ENCODE results near the gene ANKRD13A. TPM values are rescaled to one million over a fixed set of nuclear protein-coding genes. Genes with fewer than 3 reads are reported as not detected.
"Not testable (repeated sequence)": the region's sequence is repeated elsewhere in the genome, so short reads cannot be mapped to it uniquely, and the experiment has no call there.

Gene ANKRD13A
- total RNA-seq, 2 donors from 2014 or later, result 26.0 to 31.8 TPM

- no peak overlapping the region for H3K27ac ChIP-seq
- no peaks in the 10 kb centered on the region for H3K27me3 ChIP-seq
- no peak for TF ChIP-seq CTCF (IDR thresholded peaks at IDR 0.05)
- DNase-seq (ENCODE audit: low spot score), result no peak
- no peak overlapping the region for H3K4me3 ChIP-seq
- no peaks in the 10 kb centered on the region for H3K36me3 ChIP-seq
- H3K4me1 ChIP-seq, result no peaks in the 10 kb centered on the region
- no peaks in the 10 kb centered on the region for H3K9me3 ChIP-seq
Measured at GRCh38 chr12:110059651-110060000, 60.4 kb downstream of the ANKRD13A start.

DNA sequence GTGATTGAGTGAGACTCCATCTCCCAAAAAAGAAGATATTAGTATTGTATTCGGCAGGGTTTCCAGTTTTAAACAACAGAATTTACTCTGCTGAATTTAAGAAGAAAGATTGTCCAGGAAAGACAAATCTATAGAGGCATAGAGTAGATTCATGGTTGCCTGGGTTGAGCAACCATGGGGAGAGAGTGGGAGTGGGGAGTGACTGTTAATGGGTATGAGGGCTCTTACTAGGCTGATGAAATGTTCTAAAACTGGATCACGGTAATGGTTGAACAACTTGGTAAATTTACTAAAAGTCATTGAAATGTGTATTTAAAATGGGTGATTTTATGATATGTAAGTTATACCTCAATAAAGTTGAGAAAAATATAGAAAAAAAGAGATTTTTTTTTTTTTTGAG, 63.0 kb downstream of the ANKRD13A start:
- H3K36me3 ChIP-seq, result no peaks in the 10 kb centered on the region
- no peak for DNase-seq (ENCODE audit: low spot score)
- no peak for TF ChIP-seq CTCF (IDR thresholded peaks at IDR 0.05)
- no peak overlapping the region for H3K27ac ChIP-seq
- H3K4me1 ChIP-seq, result no peaks in the 10 kb centered on the region
- H3K4me3 ChIP-seq, result no peak overlapping the region
- H3K27me3 ChIP-seq, result no peaks in the 10 kb centered on the region
- H3K9me3 ChIP-seq, result no peaks in the 10 kb centered on the region

GRCh38 chr12:110065540-110065939, 66.3 kb downstream of the ANKRD13A start:
- Histone ChIP-seq H3K9me3 (no peaks in the 10 kb centered on the region), H3K27me3 (no peaks in the 10 kb centered on the region), H3K4me1 (no peaks in the 10 kb centered on the region), H3K36me3 (no peaks in the 10 kb centered on the region), H3K4me3 (no peak overlapping the region), H3K27ac (no peak overlapping the region)
- DNase-seq (ENCODE audit: low spot score), result no peak
- no peak for TF ChIP-seq CTCF (IDR thresholded peaks at IDR 0.05)

- Histone ChIP-seq H3K4me1 (no peaks in the 10 kb centered on the region), H3K9me3 (no peaks in the 10 kb centered on the region), H3K4me3 (no peak overlapping the region), H3K36me3 (no peaks in the 10 kb centered on the region), H3K27ac (no peak overlapping the region), H3K27me3 (no peaks in the 10 kb centered on the region)
- DNase-seq (ENCODE audit: low spot score), result no peak
- no peak for TF ChIP-seq CTCF (IDR thresholded peaks at IDR 0.05)
Measured at GRCh38 chr12:110067531-110067930, 68.3 kb downstream of the ANKRD13A start.

DNA sequence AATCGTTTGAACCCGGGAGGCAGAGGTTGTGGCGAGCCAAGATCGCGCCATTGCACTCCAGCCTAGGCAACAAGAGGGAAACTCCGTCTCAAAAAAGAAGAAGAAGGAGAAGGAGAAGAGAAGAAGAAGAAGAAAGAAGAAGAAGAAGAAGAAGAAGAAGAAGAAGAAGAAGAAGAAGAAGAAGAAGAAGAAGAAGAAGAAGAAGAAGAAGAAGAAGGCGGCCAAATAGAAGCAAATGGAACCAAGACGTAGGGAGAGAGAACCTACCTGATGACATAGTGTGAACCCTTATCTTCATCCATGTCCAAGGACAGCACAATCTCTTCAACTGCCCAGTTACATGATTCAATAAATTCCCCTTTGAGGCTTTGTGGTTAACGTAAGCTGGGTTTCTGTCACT, 68.9 kb downstream of the ANKRD13A start:
- H3K36me3 ChIP-seq; H3K9me3 ChIP-seq; H3K27me3 ChIP-seq; H3K4me1 ChIP-seq; H3K4me3 ChIP-seq; H3K27ac ChIP-seq; DNase-seq (ENCODE audit: low spot score): not testable (repeated sequence)

DNA sequence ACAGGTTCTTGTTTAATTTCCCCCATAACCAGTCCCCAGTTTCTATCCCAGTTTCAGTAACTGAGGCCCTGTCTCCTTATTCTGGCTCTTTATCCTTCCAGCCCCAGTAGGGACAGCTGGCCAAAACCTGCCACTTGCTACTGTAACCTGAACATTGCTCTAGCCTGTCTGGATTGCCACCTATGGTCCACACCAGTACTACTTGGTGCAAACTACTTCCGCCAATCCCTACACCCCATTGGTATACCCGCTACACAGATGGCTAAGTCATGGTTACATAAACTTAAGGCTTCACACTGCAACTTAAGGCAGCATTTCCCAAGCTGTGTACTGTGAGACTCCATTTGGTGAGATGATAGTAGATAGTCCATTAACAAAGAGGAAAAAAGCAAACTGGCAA, 69.4 kb downstream of the ANKRD13A start:
- Histone ChIP-seq H3K4me3 (no peak overlapping the region), H3K9me3 (no peaks in the 10 kb centered on the region), H3K4me1 (no peaks in the 10 kb centered on the region), H3K36me3 (no peaks in the 10 kb centered on the region), H3K27ac (no peak overlapping the region), H3K27me3 (no peaks in the 10 kb centered on the region)
- no peak for DNase-seq (ENCODE audit: low spot score)
- TF ChIP-seq CTCF (IDR thresholded peaks at IDR 0.05), result no peak
